Rectal smooth muscle tissue (tissue), 1 donor: Measurements from ENCODE around the gene TUBE1.
"Not testable (repeated sequence)": the region's sequence is repeated elsewhere in the genome, so short reads cannot be mapped to it uniquely, and the experiment has no call there.

ENCODE experiments used
- H3K27ac ChIP-seq: one replicate; pipeline ENCODE4 v1.7.0; 2013; ENCODE audit warnings: low read depth, low read length, inconsistent platforms
- H3K27me3 ChIP-seq: one replicate; pipeline ENCODE4 v1.7.0; 2013; ENCODE audit warnings: low read length; ENCODE audit not compliant: control insufficient read depth, insufficient read depth
- H3K36me3 ChIP-seq: one replicate; pipeline ENCODE4 v1.7.0; 2013; ENCODE audit warnings: low read length; ENCODE audit not compliant: control insufficient read depth, insufficient read depth
- H3K4me1 ChIP-seq: one replicate; pipeline ENCODE4 v1.7.0; 2013; ENCODE audit warnings: low read length; ENCODE audit not compliant: control insufficient read depth, insufficient read depth
- H3K4me3 ChIP-seq: one replicate; pipeline ENCODE4 v1.7.0; 2013; ENCODE audit warnings: low read length
- H3K9ac ChIP-seq: one replicate; pipeline ENCODE4 v1.7.0; 2013; ENCODE audit warnings: low read length

TUBE1 gene

DNA sequence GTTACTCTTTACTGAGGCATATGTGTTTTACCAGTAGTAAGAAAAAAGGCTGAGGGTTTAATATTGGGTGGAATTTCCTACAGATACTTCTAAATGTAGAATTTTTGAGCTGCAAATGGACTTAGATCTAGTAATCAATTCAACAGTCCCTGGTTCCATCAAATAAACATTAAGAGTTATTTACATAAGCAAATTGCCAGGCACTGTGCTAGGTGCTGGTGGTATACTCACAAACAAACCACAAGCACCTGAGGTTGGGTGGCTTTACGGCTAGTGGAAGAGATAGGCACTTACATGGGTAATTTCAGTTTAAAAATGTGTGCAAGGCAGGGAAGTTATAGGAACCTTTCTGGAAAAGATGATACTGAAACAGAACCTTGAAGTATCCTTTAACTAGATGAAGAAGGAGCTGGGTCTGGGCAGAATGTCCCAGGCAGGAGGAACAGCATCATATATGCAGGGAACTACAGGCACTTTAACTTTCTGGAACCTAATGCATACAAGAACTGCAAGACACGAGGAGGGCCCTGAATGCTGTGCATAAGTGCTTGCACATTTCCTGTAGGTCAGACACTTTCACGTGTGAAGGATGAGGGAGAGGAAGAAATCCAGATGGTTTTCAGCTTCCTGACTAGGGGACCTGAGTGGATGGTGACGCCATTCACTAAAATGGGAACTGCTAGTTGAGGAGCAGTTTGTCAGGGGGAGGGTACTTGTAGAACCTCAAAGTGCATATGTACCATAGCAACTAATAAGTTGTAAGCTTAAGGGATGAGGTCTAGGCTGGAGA, 28.8 kb downstream of the TUBE1 start:
- no peaks in the 10 kb centered on the region for H3K27me3 ChIP-seq
- no peaks in the 10 kb centered on the region for H3K4me1 ChIP-seq
- H3K36me3 ChIP-seq, result no peaks in the 10 kb centered on the region
- H3K9ac ChIP-seq, result no peak overlapping the region
- no peak overlapping the region for H3K4me3 ChIP-seq
- H3K27ac ChIP-seq, result no peak overlapping the region

DNA sequence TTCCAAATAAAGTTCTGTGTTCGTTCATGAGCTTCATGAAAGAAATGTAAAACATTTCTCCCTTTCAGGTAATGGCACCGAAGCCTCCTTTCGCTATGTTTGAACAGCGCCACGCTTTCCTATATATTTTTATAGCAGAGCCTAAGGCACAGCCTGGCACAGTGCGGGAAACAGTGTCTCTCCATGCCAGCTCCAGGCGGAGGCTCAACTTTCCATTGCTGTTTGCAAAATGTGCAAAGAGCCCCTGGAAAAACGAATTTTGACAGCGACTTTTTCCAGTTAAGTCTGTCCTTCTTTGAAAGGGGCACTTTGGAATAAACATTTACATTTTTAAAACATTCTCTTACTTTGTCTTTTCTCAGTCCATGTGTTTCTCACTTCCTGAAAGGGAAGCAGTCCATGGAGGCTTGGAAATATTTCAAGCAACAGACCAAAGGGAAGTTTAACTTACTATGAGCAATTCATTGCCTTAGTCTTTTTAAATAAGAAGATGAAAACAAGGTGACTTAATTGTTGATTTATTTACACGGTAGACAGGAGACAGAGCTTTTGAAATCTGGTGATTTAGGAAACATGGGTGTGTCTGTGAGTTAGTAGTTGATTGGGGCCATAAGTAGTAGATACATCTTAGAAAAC, 32.6 kb downstream of the TUBE1 start:
- Histone ChIP-seq H3K4me1 (no peaks in the 10 kb centered on the region), H3K27me3 (no peaks in the 10 kb centered on the region), H3K27ac (no peak overlapping the region)

DNA sequence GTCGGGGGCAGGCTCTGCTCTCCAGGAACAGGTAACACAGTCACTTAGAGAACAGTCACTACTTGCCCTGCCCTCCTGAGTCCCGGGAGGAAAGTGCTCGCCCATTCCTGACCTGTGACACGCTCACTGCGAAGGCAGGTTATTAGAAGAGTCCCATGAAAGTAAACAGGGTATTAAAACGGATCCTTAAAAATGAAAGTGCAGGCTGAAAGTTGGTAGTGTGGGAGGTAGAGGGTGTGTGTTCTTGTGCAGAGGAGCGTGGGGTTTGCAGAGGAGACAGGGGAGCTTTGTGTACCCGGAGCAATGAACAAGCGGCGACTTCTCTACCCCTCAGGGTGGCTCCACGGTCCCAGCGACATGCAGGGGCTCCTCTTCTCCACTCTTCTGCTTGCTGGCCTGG, 33.3 kb downstream of the TUBE1 start, which contains the start of gene CCN6:
CCN6 (plus strand) TSS at position 104 of the 400 bp plus-strand sequence; CDS start at position 358, 254 bp downstream.
- Histone ChIP-seq H3K9ac (no peak within 1 kb of the TSS), H3K27ac (no peak within 1 kb of the TSS), H3K27me3 (no peaks in the 10 kb centered on the region), H3K4me1 (no peaks in the 10 kb centered on the region), H3K4me3 (no peak within 1 kb of the TSS), H3K36me3 (no peaks in the 10 kb centered on the region)

More for the DNA sequence above, 32.6 kb downstream of the TUBE1 start:
- no peak overlapping the region for H3K9ac ChIP-seq
- no peaks in the 10 kb centered on the region for H3K36me3 ChIP-seq
- H3K4me3 ChIP-seq, result no peak overlapping the region

GRCh38 chr6:112051251-112051740, 36.0 kb downstream of the TUBE1 start:
- H3K9ac ChIP-seq, H3K27ac ChIP-seq, H3K4me1 ChIP-seq, H3K36me3 ChIP-seq, H3K27me3 ChIP-seq, H3K4me3 ChIP-seq: not testable (repeated sequence)

- Histone ChIP-seq H3K4me3 (no peak overlapping the region), H3K4me1 (no peaks in the 10 kb centered on the region), H3K27me3 (no peaks in the 10 kb centered on the region), H3K9ac (no peak overlapping the region), H3K27ac (no peak overlapping the region), H3K36me3 (no peaks in the 10 kb centered on the region)
Measured at GRCh38 chr6:112050429-112050828, 36.9 kb downstream of the TUBE1 start.

- Histone ChIP-seq H3K27me3 (no peaks in the 10 kb centered on the region), H3K27ac (no peak overlapping the region), H3K4me1 (peaks cover 3% of the 10 kb centered on the region), H3K36me3 (no peaks in the 10 kb centered on the region), H3K4me3 (no peak overlapping the region), H3K9ac (no peak overlapping the region)
Measured at GRCh38 chr6:112049996-112050395, 37.3 kb downstream of the TUBE1 start.

- Histone ChIP-seq H3K9ac (no peak overlapping the region), H3K4me1 (peaks cover 8% of the 10 kb centered on the region), H3K27me3 (no peaks in the 10 kb centered on the region), H3K36me3 (no peaks in the 10 kb centered on the region), H3K4me3 (no peak overlapping the region), H3K27ac (no peak overlapping the region)
Measured at GRCh38 chr6:112049026-112049799, 38.1 kb downstream of the TUBE1 start.

GRCh38 chr6:112047523-112047922, 39.8 kb downstream of the TUBE1 start:
- H3K4me1 ChIP-seq, result peaks cover 12% of the 10 kb centered on the region
- not testable (repeated sequence) for H3K4me3 ChIP-seq, H3K9ac ChIP-seq, H3K27ac ChIP-seq, H3K36me3 ChIP-seq, H3K27me3 ChIP-seq

GRCh38 chr6:112044856-112045255, 42.4 kb downstream of the TUBE1 start:
- no peak overlapping the region for H3K4me3 ChIP-seq
- H3K9ac ChIP-seq, result no peak overlapping the region
- peak overlapping the region; percentile 34 for H3K27ac ChIP-seq
- peaks cover 12% of the 10 kb centered on the region for H3K4me1 ChIP-seq
- H3K36me3 ChIP-seq, result no peaks in the 10 kb centered on the region
- no peaks in the 10 kb centered on the region for H3K27me3 ChIP-seq

DNA sequence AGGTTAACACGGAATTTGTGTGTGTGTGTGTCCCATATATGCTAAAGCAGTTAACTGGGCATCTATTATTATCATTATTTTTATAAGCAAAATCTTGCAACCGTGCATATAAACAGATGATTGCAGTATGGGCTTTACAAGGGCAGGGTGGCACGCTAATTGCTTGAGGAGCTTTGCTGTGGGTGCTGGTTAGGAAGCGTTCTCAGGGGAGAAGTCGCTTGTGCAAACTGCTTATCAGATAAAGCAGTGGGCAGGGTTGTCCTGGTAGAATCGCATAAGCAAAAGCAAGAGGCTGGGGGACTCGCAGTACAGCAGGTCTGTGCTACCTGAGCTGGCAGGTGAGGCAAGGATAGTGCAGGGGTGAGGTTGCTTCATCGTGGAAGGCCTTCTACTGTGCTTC, 43.1 kb downstream of the TUBE1 start:
- Histone ChIP-seq H3K4me1 (peaks cover 12% of the 10 kb centered on the region), H3K4me3 (no peak overlapping the region), H3K9ac (no peak overlapping the region), H3K36me3 (no peaks in the 10 kb centered on the region), H3K27ac (no peak overlapping the region), H3K27me3 (no peaks in the 10 kb centered on the region)

DNA sequence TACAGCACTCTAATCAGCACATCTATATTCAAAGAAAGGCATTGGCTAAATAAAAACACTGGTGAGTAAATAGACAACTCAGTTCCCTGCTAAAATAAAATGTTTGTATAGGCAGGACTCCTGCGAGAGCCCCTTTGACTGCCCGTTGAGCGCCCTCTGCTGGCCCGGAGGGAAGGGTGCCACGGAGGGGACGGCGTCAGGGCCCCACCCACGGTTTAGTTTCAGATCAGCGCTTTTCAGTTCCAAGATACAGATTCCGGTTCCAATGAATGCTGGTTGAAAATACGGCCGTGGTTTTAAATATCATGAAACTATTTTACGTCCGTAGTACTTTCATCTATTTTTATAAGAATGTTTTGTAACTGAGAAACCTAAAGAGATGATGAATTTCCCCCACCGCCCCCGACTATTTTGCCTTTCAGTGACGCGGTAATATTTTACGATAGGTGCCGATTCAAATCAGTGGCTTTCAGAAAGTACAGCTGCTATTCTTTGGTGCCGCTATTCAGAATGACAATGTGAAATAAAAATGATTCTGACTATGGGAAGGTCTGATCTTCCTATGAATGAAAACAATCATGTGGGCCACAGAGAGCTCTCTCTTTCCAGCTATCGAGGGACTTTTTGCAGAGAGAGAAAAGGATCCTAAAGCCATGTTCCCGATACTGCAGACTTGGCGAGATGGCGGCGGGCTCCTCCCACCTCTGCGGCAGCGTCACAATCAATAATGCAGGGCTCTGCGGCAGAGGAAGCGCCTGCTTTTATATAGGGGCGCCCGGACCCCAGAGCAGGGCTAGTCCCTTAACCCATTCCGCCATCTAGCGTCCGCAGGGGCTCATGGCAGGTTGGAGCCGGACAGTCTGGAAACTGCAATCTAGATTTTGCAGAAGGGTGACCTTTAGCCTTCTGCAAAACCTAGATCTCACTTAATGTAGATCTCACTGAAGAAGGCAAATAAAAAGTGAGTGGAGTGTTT, 44.0 kb downstream of the TUBE1 start:
- Histone ChIP-seq H3K4me3 (peak overlapping the region; percentile 87), H3K9ac (peak overlapping the region; percentile 47), H3K27me3 (peaks cover under 1% of the 10 kb centered on the region), H3K27ac (peak overlapping the region; percentile 80), H3K36me3 (no peaks in the 10 kb centered on the region), H3K4me1 (peaks cover 12% of the 10 kb centered on the region)
